PC-9 (cell line): Measurements from ENCODE around the gene SSMEM1. TPM values are rescaled to one million over a fixed set of nuclear protein-coding genes. Genes with fewer than 3 reads are reported as not detected.
"Not testable (repeated sequence)": the region's sequence is repeated elsewhere in the genome, so short reads cannot be mapped to it uniquely, and the experiment has no call there.

Experiments used
- BruUV-seq: library from RNA; stranded (reverse); fragments of 400-500 nt; replicated peaks from 2 replicates; lab custom pipeline; 2021; lab: Mats Ljungman, UMichigan
- CTCF ChIA-PET: fragments of 300-600 bp; sonication (Branson Sonifier 250); formaldehyde crosslinking; loops from one replicate; lab custom pipeline; 2022; ENCODE audit warnings: antibody characterized with exemption; lab: Charles Lee
- POLR2A ChIA-PET: fragments of 300-600 bp; sonication (Branson Sonifier 250); formaldehyde crosslinking; loops from one replicate; lab custom pipeline; 2022; ENCODE audit warnings: antibody characterized with exemption; ENCODE audit not compliant: unreplicated experiment; lab: Charles Lee
- DNase-seq, 2 experiments: peaks; one replicate each; pipeline versions ENCODE4 v3.0.0 to v3.0.0-alpha.2; 2015 to 2022; ENCODE audit warnings: mixed read lengths in 1 of 2
- H2AFZ ChIP-seq: fragments of 200-600 bp; sonication (generic); 2 replicates; pipeline ENCODE4 v1.8.1; 2017; ENCODE audit warnings: antibody characterized with exemption
- H3F3A ChIP-seq: fragments of 200-600 bp; sonication (generic); 2 replicates; pipeline ENCODE4 v1.8.1; 2017; ENCODE audit warnings: antibody characterized with exemption, mild to moderate bottlenecking, low read depth; ENCODE audit not compliant: insufficient read depth
- H3K27ac ChIP-seq: fragments of 200-600 bp; sonication (generic); 2 replicates; pipeline ENCODE4 v1.6.1; 2016; ENCODE audit warnings: mixed run types
- H3K27me3 ChIP-seq: fragments of 200-600 bp; sonication (generic); 2 replicates; pipeline ENCODE4 v1.6.1; 2016; ENCODE audit warnings: low read depth, mixed run types; ENCODE audit not compliant: insufficient read depth
- H3K36me3 ChIP-seq: fragments of 200-600 bp; sonication (generic); 2 replicates; pipeline ENCODE4 v1.6.1; 2016; ENCODE audit warnings: low read depth, mixed run types
- H3K4me1 ChIP-seq: fragments of 200-600 bp; sonication (generic); replicated peaks from 2 replicates; pipeline ENCODE4 v1.6.1; 2016; ENCODE audit warnings: mixed run types; ENCODE audit not compliant: insufficient read depth
- H3K4me2 ChIP-seq: fragments of 200-600 bp; sonication (generic); 2 replicates; pipeline ENCODE4 v1.6.1; 2017; ENCODE audit warnings: mixed run types
- H3K4me3 ChIP-seq: fragments of 200-600 bp; sonication (generic); 2 replicates; pipeline ENCODE4 v1.6.1; 2016; ENCODE audit warnings: mixed run types
- H3K79me2 ChIP-seq: fragments of 200-600 bp; sonication (generic); 2 replicates; pipeline ENCODE4 v1.6.1; 2017; ENCODE audit warnings: low read depth, mixed run types
- H3K9me2 ChIP-seq: fragments of 200-600 bp; sonication (generic); 2 replicates; pipeline ENCODE4 v1.8.1; 2017; ENCODE audit warnings: mild to moderate bottlenecking; ENCODE audit not compliant: insufficient read depth
- H3K9me3 ChIP-seq: fragments of 200-600 bp; sonication (generic); 2 replicates; pipeline ENCODE4 v1.8.1; 2016; ENCODE audit warnings: low read depth; ENCODE audit not compliant: insufficient read depth
- H4K20me1 ChIP-seq: fragments of 200-600 bp; sonication (generic); 2 replicates; pipeline ENCODE4 v1.8.1; 2017; ENCODE audit not compliant: insufficient read depth
- EZH2 ChIP-seq: fragments of 200-600 bp; sonication (generic); IDR thresholded peaks from 2 replicates; pipeline ENCODE4 v1.8.0; 2017; ENCODE audit warnings: antibody characterized with exemption, low read depth
- intact Hi-C: fragments of 100-400 bp; cut with micrococcal nuclease; formaldehyde crosslinking; loops from one replicate; pipeline ENCODE4 v1.10.0; 2022; ENCODE audit not compliant: unreplicated experiment
- total RNA-seq: library from RNA; stranded (reverse); gene quantifications from 2 replicates; pipeline ENCODE4 v1.2.3, GENCODE V29; 2021
- TF ChIP-seq, protein P1 (sequence below): fragments of 200-600 bp; sonication (generic); conservative IDR thresholded peaks from 2 replicates; pipeline ENCODE4 v1.6.1; 2017; ENCODE audit warnings: mixed run types, antibody characterized with exemption, mild to moderate bottlenecking, moderate library complexity

SSMEM1 gene
- total RNA-seq, 1 experiment from 2014 or later = not detected

DNA sequence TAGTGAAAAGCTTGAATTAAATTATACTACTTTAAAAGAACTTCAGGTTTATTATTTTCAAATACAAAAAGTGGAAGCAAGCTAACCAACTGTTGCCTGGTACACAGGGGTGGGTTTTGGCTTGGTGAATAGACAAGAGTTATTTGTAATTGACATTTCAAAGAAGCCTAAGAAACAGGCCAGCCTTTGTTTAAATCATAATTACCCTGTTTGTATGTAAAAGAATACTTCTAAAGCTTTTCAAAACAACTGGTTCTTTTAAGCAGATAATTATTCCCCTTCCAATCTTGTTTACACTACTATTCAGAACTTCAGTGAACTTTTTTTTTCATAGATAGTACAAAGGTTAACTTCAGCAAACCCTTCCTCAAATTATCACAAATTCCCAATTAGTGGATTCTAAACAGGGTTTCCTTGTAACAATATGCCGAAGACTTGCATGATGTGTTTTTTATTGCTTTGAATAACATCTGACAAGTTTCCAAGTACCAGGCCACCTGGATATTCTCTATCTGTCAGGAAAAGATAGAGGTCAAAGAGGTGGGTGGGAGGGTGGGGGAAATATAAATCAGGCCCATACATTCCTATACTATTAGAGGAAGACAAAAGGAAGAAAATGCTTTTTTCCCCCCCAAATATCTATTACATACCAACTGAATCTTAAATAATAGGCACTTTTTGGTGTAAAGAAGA lies 20.4 kb downstream of the SSMEM1 start:
- intact Hi-C loops = no loop called here
- H2AFZ ChIP-seq = no peak overlapping the region
- ChIA-PET POLR2A (no interaction called here), CTCF (interaction anchor here (0.6 kb wide), 1 partner anchor 186 kb away, joined by 10 read pairs; no protein-coding TSS in a partner anchor)
- no TSS peak for BruUV-seq
- TF ChIP-seq, protein P1, sequence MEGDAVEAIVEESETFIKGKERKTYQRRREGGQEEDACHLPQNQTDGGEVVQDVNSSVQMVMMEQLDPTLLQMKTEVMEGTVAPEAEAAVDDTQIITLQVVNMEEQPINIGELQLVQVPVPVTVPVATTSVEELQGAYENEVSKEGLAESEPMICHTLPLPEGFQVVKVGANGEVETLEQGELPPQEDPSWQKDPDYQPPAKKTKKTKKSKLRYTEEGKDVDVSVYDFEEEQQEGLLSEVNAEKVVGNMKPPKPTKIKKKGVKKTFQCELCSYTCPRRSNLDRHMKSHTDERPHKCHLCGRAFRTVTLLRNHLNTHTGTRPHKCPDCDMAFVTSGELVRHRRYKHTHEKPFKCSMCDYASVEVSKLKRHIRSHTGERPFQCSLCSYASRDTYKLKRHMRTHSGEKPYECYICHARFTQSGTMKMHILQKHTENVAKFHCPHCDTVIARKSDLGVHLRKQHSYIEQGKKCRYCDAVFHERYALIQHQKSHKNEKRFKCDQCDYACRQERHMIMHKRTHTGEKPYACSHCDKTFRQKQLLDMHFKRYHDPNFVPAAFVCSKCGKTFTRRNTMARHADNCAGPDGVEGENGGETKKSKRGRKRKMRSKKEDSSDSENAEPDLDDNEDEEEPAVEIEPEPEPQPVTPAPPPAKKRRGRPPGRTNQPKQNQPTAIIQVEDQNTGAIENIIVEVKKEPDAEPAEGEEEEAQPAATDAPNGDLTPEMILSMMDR = no peak
- no peak for TF ChIP-seq EZH2
- H3K27me3 ChIP-seq = no peaks in the 10 kb centered on the region
- no peaks in the 10 kb centered on the region for H3K36me3 ChIP-seq
- H3K9me2 ChIP-seq = no peaks in the 10 kb centered on the region
- peaks cover 4% of the 10 kb centered on the region; the same call in 1 of the 2 replicates for H3F3A ChIP-seq
- H3K4me3 ChIP-seq = no peak overlapping the region
- H3K27ac ChIP-seq = no peak overlapping the region
- no peaks in the 10 kb centered on the region for H4K20me1 ChIP-seq
- DNase-seq = no peak
- no peak overlapping the region for H3K4me2 ChIP-seq
- H3K79me2 ChIP-seq = no peaks in the 10 kb centered on the region
- H3K9me3 ChIP-seq = no peaks in the 10 kb centered on the region
- peaks cover 8% of the 10 kb centered on the region for H3K4me1 ChIP-seq

DNA sequence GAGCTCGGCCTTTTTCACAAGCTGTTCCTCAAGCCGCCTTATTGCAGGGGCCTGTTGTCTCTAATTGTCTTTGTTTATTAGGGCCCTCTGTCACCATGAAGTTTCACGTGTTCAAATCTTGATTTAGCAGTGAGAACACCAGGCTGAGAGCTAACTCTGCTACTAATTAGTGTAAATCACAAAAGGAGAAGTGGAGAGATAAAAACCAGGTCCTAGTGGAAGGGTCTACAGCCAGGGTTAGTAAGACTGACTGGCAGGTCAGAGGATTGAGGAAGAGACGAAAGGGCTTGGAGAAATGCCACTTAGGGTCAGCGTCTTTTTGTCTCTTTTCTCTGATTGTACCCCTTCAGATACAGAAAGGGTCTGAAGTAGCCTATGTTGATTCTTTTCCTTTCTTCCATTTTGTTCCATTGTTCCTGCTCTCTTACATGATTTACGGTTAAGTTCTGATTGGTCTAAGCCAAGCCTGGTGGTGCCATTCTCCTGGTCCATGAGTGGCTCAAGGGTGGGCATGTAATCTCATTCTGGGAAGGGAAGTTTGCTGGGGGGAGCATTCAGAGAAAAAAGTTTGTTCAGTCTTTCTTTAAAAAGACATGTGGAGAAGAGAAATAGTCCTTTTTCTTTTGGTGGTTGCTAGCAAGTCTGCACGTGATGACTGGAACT lies 21.3 kb downstream of the SSMEM1 start:
- Histone ChIP-seq H2AFZ (no peak overlapping the region), H3K36me3 (no peaks in the 10 kb centered on the region), H3K27ac (no peak overlapping the region), H3K4me1 (peaks cover 8% of the 10 kb centered on the region), H3K9me3 (no peaks in the 10 kb centered on the region), H3F3A (peaks cover 4% of the 10 kb centered on the region; the same call in 1 of the 2 replicates), H3K4me2 (no peak overlapping the region), H3K79me2 (no peaks in the 10 kb centered on the region), H3K4me3 (no peak overlapping the region), H3K9me2 (no peaks in the 10 kb centered on the region), H3K27me3 (no peaks in the 10 kb centered on the region), H4K20me1 (no peaks in the 10 kb centered on the region)
- TF ChIP-seq, protein P1 = no peak
- no peak for TF ChIP-seq EZH2
- DNase-seq = no peak
- intact Hi-C loops = no loop called here
- no TSS peak for BruUV-seq
- CTCF ChIA-PET = no interaction called here
- POLR2A ChIA-PET = no interaction called here

DNA sequence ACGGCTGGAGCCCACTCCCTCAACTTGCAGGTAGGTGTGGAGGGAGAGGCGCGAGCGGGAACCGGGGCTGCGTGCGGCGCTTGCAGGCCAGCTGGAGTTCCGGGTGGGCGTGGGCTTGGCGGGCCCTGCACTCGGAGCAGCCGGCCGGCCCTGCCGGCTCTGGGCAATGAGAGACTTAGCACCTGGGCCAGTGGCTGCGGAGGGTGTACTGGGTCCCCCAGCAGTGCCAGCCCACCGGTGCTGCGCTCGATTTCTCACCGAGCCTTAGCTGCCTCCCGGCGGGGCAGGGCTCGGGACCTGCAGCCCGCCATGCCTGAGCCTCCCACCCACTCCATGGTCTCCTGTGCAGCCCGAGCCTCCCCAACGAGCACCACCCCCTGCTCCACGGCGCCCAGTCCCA lies 22.3 kb downstream of the SSMEM1 start:
- DNase-seq, H3K9me3 ChIP-seq, H3K4me2 ChIP-seq, H3K4me3 ChIP-seq, H3F3A ChIP-seq, H3K27me3 ChIP-seq, POLR2A ChIA-PET, H3K9me2 ChIP-seq, H4K20me1 ChIP-seq, H3K27ac ChIP-seq, BruUV-seq, H3K79me2 ChIP-seq, H3K36me3 ChIP-seq, CTCF ChIA-PET, intact Hi-C loops, H2AFZ ChIP-seq, H3K4me1 ChIP-seq: not testable (repeated sequence)
